Gastroesophageal sphincter (tissue), 4 donors: ENCODE measurements around the gene TUBA3C. TPM values are rescaled to one million over a fixed set of nuclear protein-coding genes. Genes with fewer than 3 reads are reported as not detected.
"Not testable (repeated sequence)": the region's sequence is repeated elsewhere in the genome, so short reads cannot be mapped to it uniquely, and the experiment has no call there.

Experiments
- ATAC-seq: fragments of 150-250 bp; one replicate; pipeline ENCODE4 v1.9.1; 2016; ENCODE audit warnings: mild to moderate bottlenecking, moderate library complexity
- H3K27ac ChIP-seq, 4 donors: fragments of 200-600 bp; sonication (generic) in 3 of 4; 1 replicate in 3 of 4; 2 replicates in 1 of 4; pipeline ENCODE4 v1.5.1; 2016 to 2019
- H3K27me3 ChIP-seq: fragments of 200-600 bp; sonication (generic); one replicate; pipeline ENCODE4 v1.5.1; 2019
- H3K36me3 ChIP-seq, 2 donors: fragments of 200-600 bp; sonication (generic); one replicate each; pipeline ENCODE4 v1.5.1; 2019; ENCODE audit warnings: control low read depth in 1 of 2
- H3K4me1 ChIP-seq, 3 donors: fragments of 200-600 bp; sonication (generic); 1 replicate in 2 of 3; 2 replicates in 1 of 3; pipeline ENCODE4 v1.5.1; 2016 to 2019; ENCODE audit warnings: control low read depth in 2 of 3
- H3K4me3 ChIP-seq, 2 donors: fragments of 200-600 bp; sonication (generic); one replicate each; pipeline ENCODE4 v1.5.1; 2019; ENCODE audit warnings: mild to moderate bottlenecking in 1 of 2, moderate library complexity in 1 of 2
- H3K9me3 ChIP-seq, 3 donors: fragments of 200-600 bp; sonication (generic); one replicate each; pipeline ENCODE4 v1.5.1; 2017 to 2019; ENCODE audit warnings: control low read depth in 2 of 3
- CTCF ChIP-seq, 4 experiments: fragments of 200-600 bp in 2 of 4; fragments of 450-650 bp in 2 of 4; sonication (generic) in 1 of 4; IDR thresholded peaks; one replicate each; pipeline ENCODE4 v1.5.1; 2017 to 2019; ENCODE audit warnings: antibody characterized with exemption in 4 of 4, mild to moderate bottlenecking in 2 of 4, moderate library complexity in 2 of 4
- EP300 ChIP-seq: sonication (generic); formaldehyde crosslinking; IDR thresholded peaks from one replicate; pipeline ENCODE4 v1.6.1; 2017; ENCODE audit warnings: antibody characterized with exemption, mild to moderate bottlenecking
- POLR2A ChIP-seq, 2 donors: fragments of 450-650 bp; IDR thresholded peaks; one replicate each; pipeline ENCODE4 v1.6.1; 2017; ENCODE audit warnings: antibody characterized with exemption in 2 of 2, mild to moderate bottlenecking in 2 of 2, moderate library complexity in 1 of 2
- POLR2AphosphoS5 ChIP-seq: sonication (generic); formaldehyde crosslinking; IDR thresholded peaks from one replicate; pipeline ENCODE4 v1.6.1; 2017; ENCODE audit warnings: antibody characterized with exemption
- WGBS, 2 donors: methylation state at CpG; one replicate each; pipeline ENCODE4 v1.1.5; 2018; ENCODE audit warnings: low coverage in 1 of 2; 5-methylcytosine and 5-hydroxymethylcytosine counted together
- total RNA-seq, 4 donors: library from RNA; depleted of rRNA; stranded (reverse); fragments of >200 nt; gene quantifications; one replicate each; pipeline ENCODE4 v1.1.0, GENCODE V29; 2016

TUBA3C gene
- total RNA-seq, 4 donors from 2014 or later, result not detected

- TF ChIP-seq EP300, result no peak
- no peak for TF ChIP-seq CTCF (IDR thresholded peaks at IDR 0.05)
- Histone ChIP-seq H3K27ac (no peak overlapping the region), H3K27me3 (no peaks in the 10 kb centered on the region), H3K36me3 (no peaks in the 10 kb centered on the region), H3K4me1 (no peaks in the 10 kb centered on the region), H3K4me3 (no peak overlapping the region), H3K9me3 (no peaks in the 10 kb centered on the region)
- no peak for ATAC-seq
- 75 to 76% methylated on average over 5 to 6 of the region's 7 CpGs for whole genome bisulfite sequencing, 2 donors
These were observed 1.7 kb downstream of the TUBA3C start for GRCh38 chr13:19179916-19180315.

- Histone ChIP-seq H3K27ac (no peak overlapping the region), H3K4me1 (no peaks in the 10 kb centered on the region), H3K4me3 (no peak overlapping the region), H3K36me3 (no peaks in the 10 kb centered on the region), H3K9me3 (no peaks in the 10 kb centered on the region), H3K27me3 (no peaks in the 10 kb centered on the region)
- WGBS, 2 donors, result 80 to 82% methylated on average over 4 to 9 of the region's 15 CpGs
- TF ChIP-seq CTCF (IDR thresholded peaks at IDR 0.05) (no peak), POLR2A (IDR thresholded peaks at IDR 0.05) (no peak), EP300 (no peak), POLR2AphosphoS5 (no peak)
- ATAC-seq, result no peak
These were observed 2.6 kb downstream of the TUBA3C start for GRCh38 chr13:19178901-19179593.

GRCh38 chr13:19176981-19177776 lies 4.4 kb downstream of the TUBA3C start:
- not testable (repeated sequence) for H3K27me3 ChIP-seq, ATAC-seq
- 75 to 80% methylated on average over 2 to 7 of the region's 36 CpGs for WGBS, 2 donors

GRCh38 chr13:19173752-19174151 lies 7.9 kb downstream of the TUBA3C start:
- no peak for ATAC-seq
- H3K9me3 ChIP-seq, result no peaks in the 10 kb centered on the region
- no peak overlapping the region for H3K4me3 ChIP-seq
- no peaks in the 10 kb centered on the region for H3K4me1 ChIP-seq
- no peaks in the 10 kb centered on the region for H3K27me3 ChIP-seq
- 78 to 83% methylated on average over 4 to 8 of the region's 16 CpGs for WGBS, 2 donors
- H3K36me3 ChIP-seq, result no peaks in the 10 kb centered on the region
- TF ChIP-seq POLR2A (IDR thresholded peaks at IDR 0.05) (no peak), EP300 (no peak), CTCF (IDR thresholded peaks at IDR 0.05) (no peak), POLR2AphosphoS5 (no peak)
- no peak overlapping the region for H3K27ac ChIP-seq

More at GRCh38 chr13:19176981-19177776, 4.4 kb downstream of the TUBA3C start:
- H3K9me3 ChIP-seq, H3K27ac ChIP-seq, H3K36me3 ChIP-seq, H3K4me3 ChIP-seq, H3K4me1 ChIP-seq: not testable (repeated sequence)

- H3K27me3 ChIP-seq, result no peaks in the 10 kb centered on the region
- H3K4me1 ChIP-seq, result no peaks in the 10 kb centered on the region
- H3K4me3 ChIP-seq, result no peak overlapping the region
- no peaks in the 10 kb centered on the region for H3K36me3 ChIP-seq
- H3K9me3 ChIP-seq, result no peaks in the 10 kb centered on the region
- TF ChIP-seq EP300, result no peak
- no peak for TF ChIP-seq CTCF (IDR thresholded peaks at IDR 0.05)
- no peak for TF ChIP-seq POLR2A (IDR thresholded peaks at IDR 0.05)
- TF ChIP-seq POLR2AphosphoS5, result no peak
- WGBS, 2 donors, result 27 to 63% methylated on average over 3 to 4 of the region's 6 CpGs
- ATAC-seq, result no peak
- no peak overlapping the region for H3K27ac ChIP-seq
These were observed 9.0 kb downstream of the TUBA3C start for GRCh38 chr13:19172647-19173030.
